NCI-H1092 (cell line): ENCODE measurements around the gene MBD3.
"Not testable (repeated sequence)": the region's sequence is repeated elsewhere in the genome, so short reads cannot be mapped to it uniquely, and the experiment has no call there.

Experiments used
- DNase-seq: peaks from one replicate; lab custom pipeline; 2025; lab: John Stamatoyannopoulos, UW

Gene MBD3

DNA sequence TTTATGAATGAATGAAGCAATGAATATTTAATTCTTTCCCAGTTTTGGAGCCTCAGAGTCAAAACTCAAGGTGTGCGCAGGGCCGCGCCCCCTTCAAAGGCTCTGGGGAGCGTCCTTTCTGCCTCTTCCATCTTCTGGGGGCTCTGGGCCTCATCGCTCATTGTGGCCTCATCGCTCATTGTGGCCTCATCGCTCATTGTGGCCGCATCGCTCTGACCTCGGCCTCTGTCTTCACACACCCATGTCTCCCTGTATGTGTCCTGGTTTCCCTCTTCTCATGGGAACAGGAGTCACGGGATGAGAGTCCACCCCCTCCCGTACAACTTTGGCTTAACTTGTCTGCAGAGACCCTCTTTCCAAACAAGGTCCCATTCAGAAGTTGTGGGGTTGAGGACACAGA is 21.3 kb downstream of the MBD3 start:
- DNase-seq, result no peak

DNA sequence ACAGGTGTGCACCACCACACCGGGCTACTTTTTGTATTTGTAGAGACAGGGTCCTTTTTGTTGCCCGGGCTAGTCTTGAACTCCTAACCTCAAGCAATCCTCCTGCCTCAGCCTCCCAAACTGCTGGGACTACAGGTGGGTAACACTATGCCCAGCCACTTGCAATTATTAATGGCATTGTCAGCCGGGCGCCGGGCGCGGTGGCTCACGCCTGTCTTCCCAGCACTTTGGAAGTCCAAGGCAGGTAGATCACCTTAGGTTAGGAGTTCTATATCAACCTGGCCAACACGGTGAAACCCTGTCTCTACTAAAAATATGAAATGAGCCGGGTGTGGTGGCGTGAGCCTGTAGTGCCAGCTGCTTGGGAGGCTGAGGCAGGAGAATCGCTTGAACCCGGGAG is 21.8 kb downstream of the MBD3 start:
- no peak for DNase-seq

DNA sequence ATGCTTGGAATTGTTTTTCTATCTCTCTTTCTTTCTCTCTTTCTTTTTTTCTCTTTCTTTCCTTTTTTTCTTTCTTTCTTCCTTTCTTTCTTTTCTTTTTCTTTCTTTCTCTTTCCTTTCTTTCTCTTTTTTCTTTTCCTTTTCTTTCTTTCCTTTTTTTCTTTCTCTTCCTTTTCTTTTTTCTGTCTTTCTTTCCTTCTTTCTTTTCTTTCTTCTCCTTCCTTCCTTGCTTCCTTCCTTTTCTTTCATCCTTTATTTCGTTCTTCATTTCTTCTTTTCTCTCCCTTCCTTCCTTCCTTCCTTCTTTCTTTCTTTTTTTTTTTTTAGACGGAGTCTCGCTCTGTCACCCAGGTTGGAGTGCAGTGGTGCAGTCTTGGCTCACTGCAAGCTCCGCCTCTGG is 22.7 kb downstream of the MBD3 start:
- DNase-seq, result no peak

DNA sequence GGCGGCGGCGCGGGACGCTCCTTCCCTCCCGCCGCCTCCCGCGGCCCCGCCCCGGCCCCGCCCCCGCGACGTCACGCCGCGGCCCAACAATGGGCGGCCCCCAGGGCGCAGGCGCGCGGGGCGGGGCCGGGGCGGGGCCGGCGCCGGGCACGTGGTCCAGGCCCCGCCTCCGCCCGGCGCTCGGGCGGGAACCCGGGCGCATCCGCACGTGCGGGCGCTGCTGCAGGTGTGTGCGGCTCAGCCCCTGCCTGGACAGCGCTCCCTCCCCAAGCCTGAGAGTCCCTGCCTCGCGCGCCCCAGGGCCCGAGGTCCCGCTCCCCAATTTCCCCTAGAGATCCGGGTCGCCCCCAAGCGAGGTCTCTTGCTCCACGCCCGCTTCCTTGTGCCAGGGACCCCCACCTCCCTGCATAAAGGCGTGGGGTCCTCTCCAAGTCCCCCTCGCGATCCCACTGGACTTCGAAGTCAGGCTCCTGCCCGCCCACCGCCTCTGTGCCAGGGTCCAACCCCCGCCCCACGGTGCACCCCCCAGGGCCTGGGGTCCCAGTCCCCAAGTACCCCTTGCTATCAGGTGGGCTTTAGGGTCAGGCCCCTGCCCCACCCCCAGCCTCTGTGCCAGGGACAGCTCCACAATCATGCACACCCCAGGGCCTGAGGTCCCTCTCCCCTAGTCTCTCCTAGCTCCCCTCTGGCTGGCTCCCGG is 24.2 kb downstream of the MBD3 start, which contains the start of gene MEX3D:
TSS of gene MEX3D (minus strand) at position 6 of the 700 bp plus-strand sequence. CDS start 267 bp downstream, outside the sequence.
- DNase-seq, result peak; percentile 56

DNA sequence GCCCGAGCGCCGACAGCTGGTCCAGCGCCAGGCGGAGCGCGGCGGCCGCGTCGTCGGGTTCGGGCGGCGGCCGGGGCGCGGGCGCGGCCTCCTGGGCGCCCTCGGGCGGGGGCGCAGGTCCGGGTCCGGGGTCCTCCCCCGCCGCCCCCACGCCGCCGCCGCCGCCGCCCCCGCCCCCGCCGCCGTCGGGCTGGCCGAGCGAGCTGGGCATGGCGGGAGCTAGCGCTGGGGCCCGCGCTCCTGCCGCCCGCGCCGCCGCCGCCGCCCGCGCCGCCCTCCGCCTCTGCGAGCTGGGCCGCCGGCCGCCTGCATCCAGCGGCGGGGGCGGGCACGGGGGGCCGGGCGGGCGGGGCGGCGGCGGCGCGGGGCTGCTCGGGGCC is 24.8 kb downstream of the MBD3 start:
- DNase-seq, result no peak

DNA sequence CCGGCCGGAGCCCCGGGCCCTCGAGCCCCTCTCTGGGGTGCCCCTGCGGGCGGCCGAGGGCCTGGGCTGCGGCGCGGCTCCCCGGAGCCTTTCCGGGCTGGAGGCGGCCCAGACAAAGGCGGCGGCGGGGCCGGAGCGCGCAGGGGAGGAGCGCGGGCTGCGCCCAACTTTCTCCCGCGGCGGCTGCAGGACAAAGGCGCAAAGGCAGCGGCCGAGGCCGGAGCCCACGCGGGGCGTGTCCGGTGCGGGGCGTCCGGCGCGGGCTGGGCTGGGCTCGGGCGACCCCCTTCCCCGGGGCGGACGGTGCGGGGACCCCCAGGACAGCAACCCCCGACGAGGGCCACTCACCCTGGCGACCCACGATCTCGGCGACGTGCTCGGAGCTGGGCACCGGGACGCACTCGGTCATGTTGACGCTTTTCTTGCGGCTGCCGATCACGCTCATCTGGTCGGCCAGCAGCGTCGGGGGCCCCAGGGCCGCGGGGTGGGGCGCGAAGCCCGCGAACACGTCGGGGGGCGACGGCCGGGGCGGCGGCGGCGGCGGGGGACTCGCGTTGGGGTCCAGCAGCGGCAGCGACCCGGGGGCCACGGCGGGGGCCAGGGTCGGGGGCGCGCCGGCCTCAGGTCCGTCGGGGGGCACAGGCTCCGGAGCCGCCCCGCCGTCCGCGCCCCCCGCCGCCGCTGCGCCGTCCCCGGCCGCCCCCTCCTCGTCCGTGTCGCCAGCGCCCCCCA is 25.4 kb downstream of the MBD3 start:
- DNase-seq, result no peak

DNA sequence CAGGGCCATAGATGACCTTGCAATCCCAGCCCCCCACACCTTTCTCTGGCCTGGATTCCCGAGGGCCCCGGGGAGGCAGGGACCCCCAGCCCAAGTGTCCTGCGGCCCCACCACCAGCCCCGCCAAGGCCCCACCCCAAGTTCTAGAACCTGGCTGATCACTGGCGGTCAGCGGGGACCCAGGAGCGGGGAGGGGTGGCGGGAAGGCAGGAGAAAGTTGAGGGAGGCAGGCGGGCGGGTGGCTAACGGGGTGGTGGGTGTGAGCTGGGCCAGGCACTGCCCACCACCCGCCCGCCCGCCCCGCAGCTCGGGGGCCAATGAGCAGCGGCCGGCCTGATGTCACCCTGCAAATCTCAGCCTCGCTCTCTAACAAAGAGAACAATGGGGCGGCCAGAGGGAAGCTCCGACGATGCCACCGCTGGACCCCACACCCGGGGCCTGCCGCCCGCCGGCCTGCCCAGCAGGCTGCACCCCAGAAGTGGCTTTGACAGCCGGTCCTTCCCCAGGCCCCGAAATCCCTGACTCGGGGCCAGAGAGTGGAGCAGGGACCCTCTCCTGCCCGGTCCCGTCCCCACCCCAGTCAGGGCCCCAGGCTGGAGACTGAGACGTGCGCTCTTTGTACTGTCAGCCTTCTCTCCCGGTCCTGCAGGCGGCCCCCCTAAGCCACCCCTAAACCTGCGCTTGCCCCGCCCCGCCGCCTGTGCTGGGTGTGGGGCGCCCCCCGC is 26.1 kb downstream of the MBD3 start:
- peak; percentile 66 for DNase-seq

DNA sequence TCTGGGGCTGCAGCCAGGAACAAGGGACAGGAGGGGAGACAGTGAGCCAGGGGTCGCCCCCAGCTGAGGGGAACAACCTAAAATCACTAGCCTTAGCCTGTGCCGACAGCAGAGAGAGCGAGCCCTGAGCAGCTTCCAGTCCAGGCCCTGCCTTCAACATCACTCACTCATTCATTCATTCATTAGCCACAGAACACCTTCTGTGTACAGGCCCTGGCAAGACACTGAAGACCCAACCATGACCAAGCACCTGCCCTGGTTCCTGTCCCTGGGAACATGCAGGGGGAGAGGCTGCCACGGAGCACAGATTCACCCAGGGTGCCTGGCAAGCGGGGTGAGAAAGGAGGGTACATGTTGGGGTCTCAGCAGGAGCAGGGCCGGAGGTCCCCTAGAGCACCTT is 29.4 kb downstream of the MBD3 start:
- DNase-seq, result no peak

DNA sequence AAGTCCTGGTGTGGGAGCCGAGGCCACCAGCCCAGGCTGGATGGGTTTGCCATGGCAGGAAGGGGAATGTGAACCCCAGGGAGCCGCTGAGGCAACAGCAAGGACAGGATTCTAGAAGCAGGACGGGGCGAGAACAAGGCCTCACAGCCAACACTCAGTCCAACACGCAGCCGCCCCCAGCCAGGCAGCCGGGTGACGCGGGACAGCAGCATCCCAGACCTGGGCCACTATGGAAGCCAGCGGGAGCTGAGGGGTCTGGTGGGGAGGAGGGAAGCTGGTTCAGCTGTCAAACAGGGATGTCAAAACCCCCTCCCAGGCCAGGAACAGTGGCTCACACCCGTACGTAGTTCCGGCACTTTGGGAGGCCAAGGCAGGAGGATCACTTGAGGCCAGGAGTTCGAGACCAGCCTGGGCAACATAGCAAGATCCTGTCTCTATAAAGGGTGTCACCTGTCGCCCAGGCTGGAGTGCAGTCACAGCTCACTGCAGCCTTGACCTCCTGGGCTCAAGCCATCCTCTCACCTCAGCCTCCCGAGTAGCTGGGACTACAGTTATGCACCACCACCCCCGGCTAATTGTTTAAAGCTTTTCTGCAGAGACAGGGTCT is 31.3 kb downstream of the MBD3 start:
- no peak for DNase-seq

DNA sequence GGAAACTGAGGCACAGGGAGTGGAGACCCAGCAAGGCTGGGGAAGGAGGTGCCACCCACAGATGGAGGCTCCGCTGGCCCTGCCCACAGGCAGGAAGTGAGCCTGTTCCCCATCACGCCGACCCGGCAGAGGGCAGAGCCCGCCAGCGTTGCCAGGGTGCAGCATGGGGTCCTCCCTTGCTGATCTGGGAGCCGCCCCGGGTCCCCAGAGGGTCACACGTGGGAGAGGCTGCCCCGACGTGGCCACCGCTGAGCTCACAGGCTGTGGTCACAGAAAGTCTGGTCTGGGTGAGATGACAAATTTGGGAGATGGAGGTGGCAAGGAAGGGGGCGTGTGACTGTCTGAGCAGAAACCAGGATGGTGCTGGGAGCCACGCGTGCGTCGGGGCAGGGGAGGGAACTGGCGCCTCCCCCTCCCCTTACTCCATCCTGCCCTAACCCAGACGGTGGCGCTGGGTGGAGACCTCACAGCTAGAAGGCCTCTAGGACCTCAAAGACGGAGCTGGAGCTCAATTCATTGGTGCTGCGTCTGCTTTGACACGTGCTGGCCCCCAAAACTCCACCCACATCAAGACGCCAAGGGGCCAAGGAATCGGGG is 32.3 kb downstream of the MBD3 start:
- no peak for DNase-seq

DNA sequence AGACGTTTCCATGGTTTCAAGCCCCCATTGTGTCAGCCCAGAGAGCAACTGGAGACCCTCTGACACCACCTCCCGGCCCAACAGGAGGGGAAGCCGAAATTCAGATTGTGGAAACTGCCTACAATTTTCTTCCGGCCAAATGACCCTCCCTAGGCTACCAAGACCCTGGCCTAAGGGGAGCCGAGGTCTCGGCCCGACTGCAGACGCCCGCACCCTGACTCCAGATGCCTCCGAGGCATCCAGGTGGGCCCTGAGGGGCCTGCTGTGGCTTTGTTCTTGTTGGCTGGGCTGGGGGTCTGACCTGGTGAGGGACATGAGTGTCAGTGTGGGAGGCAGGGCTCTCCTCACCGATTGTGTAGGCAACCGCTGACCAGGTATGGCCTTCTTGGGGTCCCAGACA is 34.1 kb downstream of the MBD3 start:
- DNase-seq, result no peak

DNA sequence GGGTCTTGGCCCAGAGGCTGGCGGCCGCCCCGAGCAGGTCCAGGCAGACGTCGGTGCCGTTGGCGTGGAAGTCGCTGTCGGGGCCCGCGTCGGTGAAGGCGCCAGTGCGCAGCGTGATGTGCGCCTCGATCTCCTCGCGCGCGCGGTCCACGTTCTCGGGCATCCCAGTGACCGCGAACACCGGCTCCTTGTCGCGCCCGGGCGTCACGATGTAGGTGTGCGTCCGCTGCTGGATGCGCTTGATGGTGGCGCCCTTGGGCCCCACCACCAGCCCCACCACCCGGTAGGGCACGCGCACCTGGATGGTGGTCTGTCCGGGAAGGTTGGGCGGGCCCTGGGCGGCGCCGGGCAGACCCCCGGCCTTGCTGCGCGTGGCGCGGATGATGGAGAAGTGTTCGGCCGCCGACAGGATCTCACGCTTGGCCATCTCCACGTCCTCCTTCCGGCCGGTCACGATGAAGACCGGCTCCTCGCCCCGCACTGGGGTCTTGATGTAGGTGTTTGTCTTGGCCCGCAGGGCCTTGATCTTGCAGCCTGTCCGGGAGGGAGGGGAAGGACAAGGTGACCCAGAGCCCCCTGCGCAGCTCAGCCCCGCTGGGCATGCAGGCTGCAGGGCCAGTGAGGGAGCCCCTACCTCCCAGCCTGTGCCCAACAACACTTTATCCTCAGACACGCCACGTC is 36.1 kb downstream of the MBD3 start:
- no peak for DNase-seq

DNA sequence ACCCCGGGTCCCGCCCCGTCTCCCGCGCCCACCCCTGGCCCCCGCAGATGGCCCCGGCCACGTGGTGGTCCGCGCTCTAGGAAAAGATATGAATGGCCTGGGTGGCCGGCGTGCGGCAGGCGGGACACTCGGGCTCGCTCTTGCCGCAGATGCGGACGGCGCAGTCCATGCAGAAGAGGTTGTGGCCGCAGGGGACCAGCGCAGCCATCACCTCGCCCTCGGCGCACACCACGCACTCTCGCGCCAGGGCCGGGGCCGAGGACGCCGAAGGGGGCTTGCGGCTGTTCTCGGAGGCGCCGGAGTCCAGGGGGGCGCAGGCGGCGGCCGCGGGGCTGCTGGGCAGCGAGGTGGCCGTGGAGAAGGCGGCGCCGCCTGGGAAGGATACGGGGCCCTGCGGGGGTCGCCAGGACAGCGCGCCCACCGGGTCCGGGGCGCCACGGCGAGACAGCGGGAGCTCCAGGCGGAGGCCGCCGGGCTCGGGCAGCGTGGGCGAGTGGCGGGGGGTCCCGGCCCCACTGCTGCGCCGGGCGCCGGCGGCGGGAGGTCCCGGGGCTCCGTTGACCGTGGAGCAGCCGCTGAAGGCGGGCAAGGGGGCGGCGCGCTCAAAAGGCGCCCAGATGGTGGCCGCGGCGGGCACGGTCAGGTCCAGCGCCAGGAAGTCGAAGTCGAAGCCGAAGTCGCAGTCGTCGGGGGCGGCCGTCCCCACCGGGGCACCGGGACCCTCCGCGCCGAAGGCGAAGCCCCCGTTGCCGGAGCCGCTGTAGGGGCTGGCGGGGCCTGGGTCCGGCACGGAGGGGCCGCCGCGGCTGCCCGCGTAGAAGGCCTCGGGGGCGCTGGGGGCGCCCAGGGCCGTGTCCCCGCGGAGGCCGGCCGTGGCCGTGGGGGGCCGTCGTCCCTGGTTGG is 36.9 kb downstream of the MBD3 start:
- no peak for DNase-seq

DNA sequence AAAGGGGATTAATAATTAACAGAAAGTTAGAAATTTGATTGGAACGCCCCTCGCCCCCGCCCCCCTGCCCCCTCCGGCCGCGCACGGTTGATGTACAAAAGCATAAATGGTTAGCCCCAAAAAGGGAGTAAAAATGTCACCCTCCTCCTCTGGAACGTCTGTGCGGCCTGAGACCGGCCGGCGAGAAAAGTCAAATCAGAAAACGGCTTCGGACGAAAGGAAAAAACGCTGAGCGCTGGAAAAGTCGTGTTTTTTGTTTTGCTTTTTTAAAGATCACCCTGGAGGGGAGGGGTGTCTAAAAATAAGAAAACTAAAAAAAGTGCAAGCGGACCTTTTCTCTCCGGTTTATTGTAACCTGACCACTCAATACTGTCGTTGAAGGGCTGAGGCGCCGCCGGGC is 37.7 kb downstream of the MBD3 start:
- DNase-seq, result no peak

DNA sequence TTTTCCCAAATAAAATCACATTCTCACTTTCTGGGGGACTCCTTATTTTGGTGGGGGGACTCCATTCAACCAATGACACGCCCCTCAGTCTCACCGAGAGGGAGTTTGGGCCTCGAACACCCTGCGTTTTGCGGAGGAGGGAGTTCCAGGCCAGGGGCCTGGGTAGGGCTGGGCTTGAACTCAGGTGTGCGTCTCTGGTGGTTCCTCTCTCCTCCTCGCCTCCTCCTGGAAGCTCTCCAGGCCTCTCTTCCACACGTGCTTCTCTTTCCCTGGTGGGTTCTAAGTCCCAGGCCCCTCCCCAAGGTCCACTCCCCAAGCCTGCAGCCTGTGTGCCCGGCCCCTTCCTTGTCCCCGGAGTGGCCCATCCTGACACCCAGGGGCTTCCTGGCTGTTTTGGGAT is 39.2 kb downstream of the MBD3 start:
- no peak for DNase-seq

DNA sequence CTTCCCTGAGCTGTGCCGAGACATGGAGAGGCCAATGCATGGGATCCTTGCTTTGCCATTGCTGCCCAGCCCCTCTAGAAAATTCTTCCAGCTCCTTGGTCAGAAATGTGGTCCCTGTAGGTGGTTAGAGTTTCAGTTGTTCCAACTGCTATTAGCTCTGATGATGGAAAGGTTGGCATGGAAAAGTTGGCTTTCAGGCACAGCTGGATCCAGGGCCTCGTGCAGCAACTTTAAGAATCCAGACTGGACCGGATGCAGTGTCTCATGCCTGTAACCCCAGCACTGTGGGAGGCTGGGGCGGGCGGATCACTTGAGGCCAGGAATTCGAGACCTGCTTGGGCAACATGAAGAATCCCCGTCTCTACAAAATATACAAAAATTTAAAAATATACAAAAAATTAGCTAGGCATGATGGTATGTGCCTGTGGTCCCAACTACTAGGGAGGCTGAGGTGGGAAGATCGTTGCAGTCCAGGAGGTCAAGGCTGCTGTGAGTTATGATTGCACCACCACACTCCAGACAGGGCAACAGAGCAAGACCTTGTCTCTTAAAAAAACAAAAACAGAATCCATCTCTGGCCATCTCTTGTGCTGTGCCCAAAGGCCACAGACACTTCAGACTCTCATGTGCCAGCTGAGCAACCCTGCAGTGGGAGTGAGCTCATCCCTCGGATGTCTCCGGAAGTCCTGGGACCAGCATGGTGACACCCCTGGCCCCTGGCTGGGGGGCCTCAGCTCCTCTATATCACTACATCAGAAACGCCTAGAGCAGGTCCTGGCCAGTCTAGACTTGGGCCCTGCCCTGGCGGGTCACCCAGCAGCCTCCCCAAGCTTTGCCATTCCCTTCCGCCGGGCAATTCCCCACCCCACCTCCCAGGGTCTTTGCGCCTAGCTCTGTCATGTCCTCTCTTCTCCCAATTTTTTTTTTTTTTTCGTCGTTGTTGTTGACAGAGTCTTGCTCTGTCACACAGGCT is 41.3 kb downstream of the MBD3 start:
- no peak for DNase-seq

DNA sequence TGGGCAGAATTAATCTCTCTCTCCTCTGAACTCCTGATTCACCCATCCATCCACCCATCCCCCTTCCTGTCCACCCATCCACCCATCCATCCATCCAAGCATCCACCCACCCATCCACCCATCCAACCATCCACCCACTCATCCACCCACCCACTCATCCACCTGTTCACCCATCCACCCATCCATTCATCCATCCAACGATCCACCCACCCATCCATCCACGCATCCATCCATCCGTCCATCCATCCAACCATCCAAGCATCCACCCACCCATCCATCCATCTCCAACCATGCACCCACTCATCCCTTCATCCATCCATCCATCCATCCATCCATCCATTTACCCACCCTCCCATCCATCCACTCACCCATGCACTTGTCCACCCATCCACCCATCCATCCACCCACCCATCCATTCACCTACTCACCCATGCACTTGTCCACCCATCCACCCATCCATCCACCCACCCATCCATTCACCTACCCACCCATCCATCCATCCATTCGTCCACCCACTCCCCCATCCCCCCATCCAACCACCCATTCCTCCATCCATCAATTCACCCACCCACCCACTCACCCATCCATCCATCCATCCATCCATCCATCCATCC is 43.2 kb downstream of the MBD3 start:
- no peak for DNase-seq

DNA sequence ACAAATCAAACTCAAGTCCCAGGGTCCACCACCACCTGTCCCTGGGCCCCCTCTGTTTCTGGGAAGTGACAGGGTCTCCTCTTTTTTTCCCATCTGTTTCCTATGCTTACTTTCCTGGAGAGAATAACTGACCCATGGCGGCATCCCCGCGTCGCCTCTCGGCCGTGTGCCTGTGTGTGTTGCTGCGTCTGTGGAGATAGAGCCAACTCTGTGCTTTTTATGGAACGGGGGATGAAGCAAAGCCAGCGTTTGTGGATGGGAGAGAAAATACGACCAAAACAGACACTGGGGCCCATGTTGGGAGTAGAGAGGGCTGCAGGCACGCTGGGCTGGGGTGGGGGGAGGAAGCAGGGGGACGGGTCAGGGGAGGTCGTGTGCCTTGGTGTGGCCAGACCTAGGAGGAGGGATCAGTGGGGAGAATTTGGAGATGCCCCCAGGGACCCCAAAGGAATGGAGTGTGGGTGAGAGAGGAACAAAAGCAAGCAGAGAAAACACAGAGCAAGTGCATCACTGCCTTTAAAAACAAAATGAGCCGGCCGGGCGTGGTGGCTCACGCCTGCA is 52.2 kb downstream of the MBD3 start:
- DNase-seq, result no peak

DNA sequence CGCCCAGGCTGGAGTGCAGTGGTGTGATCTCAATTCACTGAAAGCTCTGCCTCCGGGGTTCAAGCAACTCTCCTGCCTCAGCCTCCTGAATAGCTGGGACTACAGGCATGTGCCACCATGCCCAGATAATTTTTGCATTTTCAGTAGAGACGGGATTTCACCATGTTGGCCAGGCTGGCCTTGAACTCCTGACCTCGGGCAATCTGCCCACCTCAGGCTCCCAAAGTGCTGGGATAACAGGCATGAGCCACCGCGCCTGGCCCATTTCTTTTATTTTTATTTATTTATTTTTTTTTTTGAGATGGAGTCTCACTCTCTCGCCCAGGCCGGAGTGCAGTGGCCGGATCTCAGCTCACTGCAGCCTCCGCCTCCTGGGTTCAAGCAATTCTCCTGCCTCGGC is 52.9 kb downstream of the MBD3 start:
- DNase-seq, result not testable (repeated sequence)
